ENCODE results near the gene PITHD1.

- TF ChIP-seq CTCF (IDR thresholded peaks at IDR 0.05) (no peak), POLR2A (IDR thresholded peaks at IDR 0.05) (no peak), EP300 (IDR thresholded peaks at IDR 0.05) (no peak)
These were observed 15.9 kb downstream of the PITHD1 start for GRCh38 chr1:23793861-23794731.

All from tibial nerve (tissue), 4 donors.